Astrocyte of the spinal cord (primary cell): ENCODE results near the gene TFPT.
A peak's percentile ranks its signal among the peaks of the same experiment; 100 is the strongest.

ENCODE experiments used
- DNase-seq: peaks from one replicate; pipeline ENCODE4 v3.0.0; 2011; ENCODE audit warnings: low read depth, low spot score
- H3K4me3 ChIP-seq: 2 replicates; pipeline ENCODE4 v1.5.1; 2011; ENCODE audit warnings: low read depth, mild to moderate bottlenecking, low read length, moderate library complexity
- CTCF ChIP-seq: IDR thresholded peaks from 2 replicates; pipeline ENCODE4 v1.5.1; 2012; ENCODE audit warnings: low read depth, mild to moderate bottlenecking, low read length, inconsistent platforms
- in situ Hi-C: cut with HindIII; loops from 2 replicates; pipeline ENCODE4 v1.10.0; 2017; ENCODE audit warnings: low sequenced_read_pairs

TFPT gene

GRCh38 chr19:54148158-54148557 is 32.7 kb upstream of the TFPT start:
- H3K4me3 ChIP-seq: no peak overlapping the region
- TF ChIP-seq CTCF: no peak
- no peak for DNase-seq
- in situ Hi-C loops: no loop called here

- H3K4me3 ChIP-seq: no peak overlapping the region
- in situ Hi-C loops: no loop called here
- TF ChIP-seq CTCF: no peak
- DNase-seq: no peak
These were observed 32.2 kb upstream of the TFPT start for GRCh38 chr19:54147676-54148075.

GRCh38 chr19:54145541-54146158 is 30.2 kb upstream of the TFPT start:
- H3K4me3 ChIP-seq: no peak overlapping the region
- in situ Hi-C loops: no loop called here
- TF ChIP-seq CTCF: no peak
- DNase-seq: no peak

GRCh38 chr19:54142166-54142780 is 26.8 kb upstream of the TFPT start:
- DNase-seq: no peak
- no peak overlapping the region for H3K4me3 ChIP-seq
- in situ Hi-C loops: no loop called here
- no peak for TF ChIP-seq CTCF

- no peak for TF ChIP-seq CTCF
- no peak for DNase-seq
- no peak overlapping the region for H3K4me3 ChIP-seq
- in situ Hi-C loops: no loop called here
These were observed 25.9 kb upstream of the TFPT start for GRCh38 chr19:54141356-54141755.

GRCh38 chr19:54138489-54139256 is 23.2 kb upstream of the TFPT start:
- no peak for TF ChIP-seq CTCF
- H3K4me3 ChIP-seq: peak overlapping the region; percentile 78
- no peak for DNase-seq
- in situ Hi-C loops: no loop called here
